HFFc6 (cell line): Measurements from ENCODE around the gene THOP1. TPM values are rescaled to one million over a fixed set of nuclear protein-coding genes. Genes with fewer than 3 reads are reported as not detected.

Experiments used
- DNase-seq: peaks from one replicate; pipeline ENCODE4 v3.0.0-alpha.2; 2018
- H3K27ac Mint-ChIP-seq: 2 replicates; pipeline ENCODE4 v1.8.0; 2020; ENCODE audit warnings: mild to moderate bottlenecking, mixed read lengths
- H3K27me3 Mint-ChIP-seq: 2 replicates; pipeline ENCODE4 v1.8.0; 2021; ENCODE audit warnings: mild to moderate bottlenecking, moderate library complexity, mixed read lengths; ENCODE audit not compliant: insufficient read depth
- H3K36me3 Mint-ChIP-seq: 2 replicates; pipeline ENCODE4 v1.8.0; 2021; ENCODE audit warnings: low read depth, mixed read lengths
- H3K4me1 Mint-ChIP-seq: 2 replicates; pipeline ENCODE4 v1.8.0; 2020; ENCODE audit warnings: low read depth, mixed read lengths
- H3K4me3 Mint-ChIP-seq: 2 replicates; pipeline ENCODE4 v1.8.0; 2020; ENCODE audit warnings: mild to moderate bottlenecking, moderate library complexity, mixed read lengths
- H3K9me3 Mint-ChIP-seq: 2 replicates; pipeline ENCODE4 v1.8.0; 2020; ENCODE audit warnings: mild to moderate bottlenecking, mixed read lengths
- total RNA-seq, 6 experiments: library from RNA; stranded (reverse); fragmentation: NEBNext Ultra II Directional; extraction: Animal tissue kit (Norgen Biotek cat#: 25700); gene quantifications; 2 replicates in 1 of 6; 3 replicates in 5 of 6; pipeline ENCODE4 v1.2.3, GENCODE V29; 2021
- TF ChIP-seq, protein P1 (sequence below): fragments of 200-600 bp; sonication (generic); IDR thresholded peaks from 2 replicates; pipeline ENCODE4 v1.5.0; 2021; ENCODE audit warnings: antibody characterized with exemption, mild to moderate bottlenecking

The THOP1 gene
- total RNA-seq, 6 experiments from 2014 or later, result 83.7 to 114 (median 94.3) TPM

DNA sequence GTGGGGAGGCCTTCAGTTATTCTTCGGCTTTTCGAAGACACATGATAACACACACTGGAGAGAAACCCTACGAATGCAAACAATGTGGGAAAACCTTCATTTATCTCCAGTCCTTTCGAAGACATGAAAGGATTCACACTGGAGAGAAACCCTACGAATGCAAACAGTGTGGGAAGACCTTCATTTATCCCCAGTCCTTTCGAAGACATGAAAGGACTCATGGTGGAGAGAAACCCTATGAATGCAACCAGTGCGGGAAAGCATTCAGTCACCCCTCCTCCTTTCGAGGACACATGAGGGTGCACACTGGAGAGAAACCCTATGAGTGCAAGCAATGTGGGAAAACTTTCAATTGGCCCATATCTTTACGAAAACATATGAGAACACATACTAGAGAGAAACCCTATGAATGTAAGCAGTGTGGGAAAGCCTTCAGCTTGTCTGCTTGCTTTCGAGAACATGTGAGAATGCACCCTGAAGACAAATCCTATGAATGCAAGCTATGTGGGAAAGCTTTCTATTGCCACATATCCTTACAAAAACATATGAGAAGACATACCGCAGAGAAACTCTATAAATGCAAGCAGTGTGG lies 67.8 kb downstream of the THOP1 start:
- no peak overlapping the region for H3K4me3 Mint-ChIP-seq
- no peak for DNase-seq
- H3K27ac Mint-ChIP-seq, result no peak overlapping the region
- TF ChIP-seq, protein P1, sequence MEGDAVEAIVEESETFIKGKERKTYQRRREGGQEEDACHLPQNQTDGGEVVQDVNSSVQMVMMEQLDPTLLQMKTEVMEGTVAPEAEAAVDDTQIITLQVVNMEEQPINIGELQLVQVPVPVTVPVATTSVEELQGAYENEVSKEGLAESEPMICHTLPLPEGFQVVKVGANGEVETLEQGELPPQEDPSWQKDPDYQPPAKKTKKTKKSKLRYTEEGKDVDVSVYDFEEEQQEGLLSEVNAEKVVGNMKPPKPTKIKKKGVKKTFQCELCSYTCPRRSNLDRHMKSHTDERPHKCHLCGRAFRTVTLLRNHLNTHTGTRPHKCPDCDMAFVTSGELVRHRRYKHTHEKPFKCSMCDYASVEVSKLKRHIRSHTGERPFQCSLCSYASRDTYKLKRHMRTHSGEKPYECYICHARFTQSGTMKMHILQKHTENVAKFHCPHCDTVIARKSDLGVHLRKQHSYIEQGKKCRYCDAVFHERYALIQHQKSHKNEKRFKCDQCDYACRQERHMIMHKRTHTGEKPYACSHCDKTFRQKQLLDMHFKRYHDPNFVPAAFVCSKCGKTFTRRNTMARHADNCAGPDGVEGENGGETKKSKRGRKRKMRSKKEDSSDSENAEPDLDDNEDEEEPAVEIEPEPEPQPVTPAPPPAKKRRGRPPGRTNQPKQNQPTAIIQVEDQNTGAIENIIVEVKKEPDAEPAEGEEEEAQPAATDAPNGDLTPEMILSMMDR, result no peak
- H3K27me3 Mint-ChIP-seq, result no peaks in the 10 kb centered on the region
- no peaks in the 10 kb centered on the region for H3K4me1 Mint-ChIP-seq
- H3K9me3 Mint-ChIP-seq, result peaks cover 94% of the 10 kb centered on the region
- peaks cover 72% of the 10 kb centered on the region for H3K36me3 Mint-ChIP-seq

DNA sequence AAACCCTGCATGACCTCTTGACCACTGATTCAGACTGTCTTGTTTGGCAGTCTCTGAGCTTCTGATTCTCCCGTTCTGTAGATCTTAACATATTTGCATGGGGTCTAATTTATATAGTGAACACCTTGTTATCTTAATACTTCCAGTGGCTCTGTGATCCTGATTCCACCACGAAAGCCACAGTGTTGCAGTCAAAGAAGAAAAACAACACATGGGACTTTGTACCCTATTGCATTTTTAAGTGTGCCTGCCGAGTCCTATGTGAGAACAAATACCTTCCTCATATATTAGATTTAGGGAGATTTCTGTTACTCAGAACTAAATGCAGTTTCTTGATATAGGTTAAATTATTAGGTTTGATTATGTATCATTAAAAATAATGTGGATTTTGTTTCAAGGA lies 69.5 kb downstream of the THOP1 start:
- TF ChIP-seq, protein P1, result no peak
- peaks cover 94% of the 10 kb centered on the region for H3K9me3 Mint-ChIP-seq
- no peaks in the 10 kb centered on the region for H3K4me1 Mint-ChIP-seq
- H3K4me3 Mint-ChIP-seq, result no peak overlapping the region
- H3K27me3 Mint-ChIP-seq, result no peaks in the 10 kb centered on the region
- peaks cover 74% of the 10 kb centered on the region for H3K36me3 Mint-ChIP-seq
- no peak overlapping the region for H3K27ac Mint-ChIP-seq
- DNase-seq, result no peak

DNA sequence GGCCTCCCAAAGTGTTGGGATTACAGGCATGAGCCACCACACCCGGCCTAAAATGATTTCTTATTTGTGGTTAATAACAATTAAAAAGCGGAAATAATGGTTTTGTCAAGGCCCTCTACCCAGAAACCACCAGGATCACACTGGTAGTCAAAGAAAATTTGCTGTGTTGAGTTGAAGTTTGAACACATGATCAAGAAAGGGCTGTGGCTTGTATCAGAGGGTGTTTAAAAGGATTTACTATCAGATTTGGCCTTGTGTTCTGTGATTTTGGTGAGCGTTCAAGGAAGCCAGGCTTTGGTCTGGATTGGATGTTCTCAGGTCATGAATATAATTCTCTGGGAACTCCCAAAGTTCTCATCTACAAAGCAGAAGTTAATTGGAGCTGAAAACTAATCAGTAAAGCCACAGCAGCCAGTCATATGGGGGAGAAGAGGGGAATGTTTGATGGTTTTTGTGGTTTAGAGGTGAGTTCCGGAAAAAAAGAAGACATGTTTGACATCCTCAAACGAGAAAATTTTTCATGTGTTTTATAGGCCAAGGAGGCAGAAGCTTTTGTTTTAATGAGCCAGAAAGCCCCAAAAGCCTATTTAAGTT lies 71.3 kb downstream of the THOP1 start:
- H3K9me3 Mint-ChIP-seq, result peaks cover 79% of the 10 kb centered on the region

DNA sequence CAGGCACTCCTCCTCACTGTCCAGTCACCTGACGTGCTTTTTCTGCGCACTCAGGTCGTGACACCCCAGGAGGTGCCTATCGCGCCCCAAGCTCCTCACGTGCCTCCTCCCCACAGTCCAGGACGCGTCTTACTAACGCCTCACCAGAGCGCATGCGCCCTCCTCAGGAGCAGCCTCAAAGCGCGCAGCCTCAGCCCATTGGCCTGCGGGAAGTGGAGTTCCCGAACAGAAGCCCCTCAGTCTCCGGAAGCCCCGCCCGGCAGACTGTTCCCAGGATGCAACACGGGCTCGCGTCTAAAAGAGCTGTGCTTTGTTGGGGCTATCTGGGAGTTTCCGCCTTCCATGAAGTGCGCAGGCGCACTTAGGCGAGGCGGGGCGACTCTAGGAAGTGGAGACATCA lies 73.6 kb downstream of the THOP1 start:
- peaks cover 63% of the 10 kb centered on the region for H3K9me3 Mint-ChIP-seq

More for the DNA sequence above, 71.3 kb downstream of the THOP1 start:
- H3K27ac Mint-ChIP-seq, result no peak overlapping the region
- peaks cover 57% of the 10 kb centered on the region for H3K36me3 Mint-ChIP-seq
- H3K27me3 Mint-ChIP-seq, result no peaks in the 10 kb centered on the region
- no peak for DNase-seq
- TF ChIP-seq, protein P1, result no peak
- no peak overlapping the region for H3K4me3 Mint-ChIP-seq
- H3K4me1 Mint-ChIP-seq, result no peaks in the 10 kb centered on the region

DNA sequence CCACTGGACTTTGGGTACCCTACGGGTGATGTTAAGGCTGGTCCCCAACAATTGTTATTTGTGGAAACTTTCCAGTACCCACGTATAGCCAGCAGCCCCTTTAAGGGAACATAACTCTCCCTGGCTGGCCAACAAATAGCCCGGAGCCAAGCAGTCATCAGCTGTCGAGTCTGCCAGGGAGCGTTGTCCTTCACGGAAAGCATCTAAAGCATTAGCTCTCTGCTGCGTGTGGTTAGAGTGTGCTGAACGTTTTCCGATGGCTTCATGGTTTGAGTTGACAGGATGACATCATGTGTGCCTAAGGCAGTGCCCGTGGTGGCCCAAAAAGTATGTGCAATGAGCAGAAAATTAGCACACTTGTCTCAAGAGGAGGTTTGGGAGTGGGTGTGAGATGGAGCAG lies 78.5 kb downstream of the THOP1 start:
- no peaks in the 10 kb centered on the region; the same call in 1 of the 2 replicates for H3K36me3 Mint-ChIP-seq
- no peak overlapping the region for H3K27ac Mint-ChIP-seq
- H3K27me3 Mint-ChIP-seq, result no peaks in the 10 kb centered on the region; the same call in 1 of the 2 replicates
- H3K4me3 Mint-ChIP-seq, result no peak overlapping the region
- no peaks in the 10 kb centered on the region for H3K4me1 Mint-ChIP-seq
- DNase-seq, result no peak
- H3K9me3 Mint-ChIP-seq, result peaks cover 30% of the 10 kb centered on the region; the same call in 1 of the 2 replicates
- TF ChIP-seq, protein P1, result no peak

More for the DNA sequence above, 73.6 kb downstream of the THOP1 start:
- DNase-seq, result no peak
- H3K27me3 Mint-ChIP-seq, result no peaks in the 10 kb centered on the region; the same call in 1 of the 2 replicates
- peaks cover 34% of the 10 kb centered on the region for H3K36me3 Mint-ChIP-seq
- TF ChIP-seq, protein P1, result no peak
- H3K4me3 Mint-ChIP-seq, result no peak overlapping the region
- H3K27ac Mint-ChIP-seq, result no peak overlapping the region
- no peaks in the 10 kb centered on the region for H3K4me1 Mint-ChIP-seq

Other genes starting within 250 kb of the THOP1 start
- gene GNG7, start 82.8 kb upstream of the THOP1 start, total RNA-seq, result under 1 TPM in 5 of 6 experiments, not detected in 1; 0.09 to 0.29 (median 0.11) TPM
- 10 to 100 TPM; 10.6 to 21.6 (median 12.7) TPM for gene DIRAS1, start 64.1 kb upstream of the THOP1 start, total RNA-seq
- gene SLC39A3, start 45.5 kb upstream of the THOP1 start, total RNA-seq, result 10 to 100 TPM; 39.2 to 49.1 (median 42.5) TPM
- gene SGTA, start 2.2 kb upstream of the THOP1 start, total RNA-seq, result 10 to 100 TPM; 60.7 to 68.1 (median 62.8) TPM
- gene ZNF554, start 34.4 kb downstream of the THOP1 start, total RNA-seq, result 1 to 10 TPM; 1.6 to 2.4 (median 2.2) TPM
- gene ZNF555, start 56.0 kb downstream of the THOP1 start, total RNA-seq, result 1 to 10 TPM; 3.7 to 5.6 (median 3.8) TPM
- gene ZNF556, start 81.8 kb downstream of the THOP1 start, total RNA-seq, result not detected
- gene ZNF57, start 115.4 kb downstream of the THOP1 start, total RNA-seq, result 1 to 10 TPM; 1.7 to 2.4 (median 1.8) TPM
- 1 to 10 TPM; 1.7 to 2.6 (median 2.2) TPM for gene ZNF77, start 159.5 kb downstream of the THOP1 start, total RNA-seq
- gene TLE6, start 192.1 kb downstream of the THOP1 start, total RNA-seq, result 1 to 10 TPM in 5 of 6 experiments, under 1 TPM in 1; 0.82 to 3.0 (median 1.2) TPM
- gene TLE2, start 243.8 kb downstream of the THOP1 start, total RNA-seq, result under 1 TPM in 4 of 6 experiments, not detected in 2; 0.15 to 0.67 (median 0.46) TPM